Endothelial cell of umbilical vein (primary cell): Measurements from ENCODE around the gene TIMP1. TPM values are rescaled to one million over a fixed set of nuclear protein-coding genes. Genes with fewer than 3 reads are reported as not detected.

ENCODE experiments used
- BruUV-seq: library from RNA; stranded (reverse); fragments of 400-500 nt; replicated peaks from 2 replicates; lab custom pipeline; 2021; lab: Mats Ljungman, UMichigan
- CTCF ChIA-PET: fragments of 300-600, 350-600 bp; sonication (Branson Sonifier 250); formaldehyde crosslinking; loops from one replicate; lab custom pipeline; 2021; ENCODE audit warnings: antibody characterized with exemption, inconsistent platforms; lab: Charles Lee
- POLR2A ChIA-PET: fragments of 300-600, 350-600 bp; sonication (Branson Sonifier 250); formaldehyde crosslinking; loops from one replicate; lab custom pipeline; 2021; ENCODE audit warnings: antibody characterized with exemption, inconsistent platforms; lab: Charles Lee
- DNase-seq: peaks from one replicate; pipeline ENCODE4 v3.0.0-alpha.2; 2011; ENCODE audit warnings: low read depth, low spot score
- FAIRE-seq: peaks from 2 replicates; lab custom pipeline; 2011; peaks lifted over from hg19 to GRCh38; lab: Jason Lieb, UNC
- H2AFZ ChIP-seq: 2 replicates; pipeline ENCODE4 v1.6.0; 2012; ENCODE audit warnings: low read depth, low read length, control low read depth, inconsistent platforms
- H3K27ac ChIP-seq: 2 replicates; pipeline ENCODE4 v1.5.1; 2011; ENCODE audit warnings: low read depth, mild to moderate bottlenecking, control low read depth, low read length, moderate library complexity; ENCODE audit not compliant: insufficient read depth
- H3K27me3 ChIP-seq, 2 experiments: 2 replicates each; pipeline versions ENCODE4 v1.6.0 to v1.6.1; 2011; ENCODE audit warnings: low read length in 2 of 2, mixed read lengths in 1 of 2; ENCODE audit not compliant: control insufficient read depth in 2 of 2, insufficient read depth in 2 of 2
- H3K36me3 ChIP-seq, 2 experiments: 2 replicates in 1 of 2; 3 replicates in 1 of 2; pipeline ENCODE4 v1.5.1; 2011; ENCODE audit warnings: low read length in 2 of 2, mild to moderate bottlenecking in 1 of 2, moderate library complexity in 1 of 2; ENCODE audit not compliant: control insufficient read depth in 2 of 2, insufficient read depth in 2 of 2; ENCODE audit errors: extremely low read depth in 1 of 2
- H3K4me1 ChIP-seq: 3 replicates; pipeline ENCODE4 v1.5.1; 2011; ENCODE audit warnings: mild to moderate bottlenecking, low read length; ENCODE audit not compliant: control insufficient read depth, insufficient read depth; ENCODE audit errors: extremely low read depth
- H3K4me2 ChIP-seq: 2 replicates; pipeline ENCODE4 v1.6.1; 2011; ENCODE audit warnings: low read length, control low read depth, mixed read lengths; ENCODE audit not compliant: insufficient read depth
- H3K4me3 ChIP-seq, 3 experiments: fragments of 200-600 bp in 1 of 3; sonication (generic), shearing (Covaris generic) in 1 of 3; replicated peaks in 1 of 3; 2 replicates each; pipeline ENCODE4 v1.5.1; 2011 to 2016; ENCODE audit warnings: control low read depth in 3 of 3, low read length in 3 of 3, mild to moderate bottlenecking in 2 of 3, inconsistent platforms in 1 of 3, low read depth in 1 of 3, moderate library complexity in 1 of 3; ENCODE audit not compliant: insufficient read depth in 1 of 3
- H3K79me2 ChIP-seq: 2 replicates; pipeline ENCODE4 v1.6.0; 2012; ENCODE audit warnings: low read length, inconsistent platforms; ENCODE audit not compliant: control insufficient read depth, insufficient read depth
- H3K9ac ChIP-seq: replicated peaks from 2 replicates; pipeline ENCODE3; 2011; ENCODE audit warnings: low read length, control low read depth; ENCODE audit not compliant: insufficient read depth; ENCODE audit errors: extremely low read depth
- H3K9me1 ChIP-seq: replicated peaks from 3 replicates; pipeline ENCODE4 v1.6.0; 2011; ENCODE audit warnings: mild to moderate bottlenecking, low read length; ENCODE audit not compliant: control insufficient read depth, insufficient read depth; ENCODE audit errors: extremely low read depth
- H3K9me3 ChIP-seq: replicated peaks from 2 replicates; pipeline ENCODE4 v1.5.1; 2012; ENCODE audit warnings: low read length, inconsistent platforms; ENCODE audit not compliant: control insufficient read depth, insufficient read depth
- H4K20me1 ChIP-seq: replicated peaks from 2 replicates; pipeline ENCODE3; 2011; ENCODE audit warnings: mild to moderate bottlenecking, low read length; ENCODE audit not compliant: control insufficient read depth, insufficient read depth; ENCODE audit errors: extremely low read depth
- EZH2 ChIP-seq: IDR thresholded peaks from 2 replicates; pipeline ENCODE4 v1.6.1; 2012; ENCODE audit warnings: borderline replicate concordance, low read depth, mild to moderate bottlenecking, moderate library complexity, low read length, inconsistent platforms; ENCODE audit not compliant: severe bottlenecking
- FOS ChIP-seq: IDR thresholded peaks from 2 replicates; pipeline ENCODE4 v1.6.1; 2011; ENCODE audit warnings: mild to moderate bottlenecking, low read length, moderate library complexity, borderline replicate concordance; ENCODE audit not compliant: insufficient read depth
- GATA2 ChIP-seq: IDR thresholded peaks from 2 replicates; pipeline ENCODE4 v1.7.0; 2011; ENCODE audit warnings: low read depth, mild to moderate bottlenecking, moderate library complexity, mixed read lengths, low read length; ENCODE audit not compliant: insufficient read length, insufficient read depth
- JUN ChIP-seq: IDR thresholded peaks from 2 replicates; pipeline ENCODE4 v1.6.1; 2011; ENCODE audit warnings: borderline replicate concordance, low read depth; ENCODE audit not compliant: insufficient read length, insufficient read depth
- MYC ChIP-seq: IDR thresholded peaks from one replicate; pipeline ENCODE4 v1.6.1; 2011; ENCODE audit warnings: mild to moderate bottlenecking, low read depth, low read length
- POLR2A ChIP-seq: IDR thresholded peaks from 2 replicates; pipeline ENCODE4 v1.6.1; 2012; ENCODE audit warnings: low read depth, mild to moderate bottlenecking, control low read depth, low read length
- POLR2AphosphoS5 ChIP-seq: IDR thresholded peaks from 2 replicates; pipeline ENCODE4 v1.6.1; 2012; ENCODE audit warnings: low read depth, mild to moderate bottlenecking, control low read depth, low read length, moderate library complexity; ENCODE audit not compliant: insufficient read depth
- dilution Hi-C: fragments of 300-500 bp; cut with MboI; formaldehyde crosslinking; loops from one replicate; pipeline ENCODE4 v1.15.0; 2019; ENCODE audit warnings: low sequenced_read_pairs; ENCODE audit not compliant: extremely low pct_ligation_motif_present
- intact Hi-C: fragments of 100-400 bp; cut with micrococcal nuclease; formaldehyde crosslinking; loops from one replicate; pipeline ENCODE4 v1.10.0; 2022
- polyA plus RNA-seq, 4 experiments: library from polyadenylated mRNA; depleted of rRNA in 3 of 4; stranded (reverse) in 3 of 4; unstranded in 1 of 4; fragments of >200 nt; gene quantifications; 2 replicates each; pipeline versions ENCODE4 v1.2.1 to v1.2.3, GENCODE V29; 2011 to 2012; ENCODE audit warnings: missing spikeins in 1 of 4
- total RNA-seq: library from RNA; stranded (reverse); gene quantifications from 2 replicates; pipeline ENCODE4 v1.2.3, GENCODE V29; 2021
- TF ChIP-seq, protein P1 (sequence below): IDR thresholded peaks from 2 replicates; pipeline ENCODE4 v1.6.1; 2011; ENCODE audit not compliant: insufficient read depth, insufficient read length
- TF ChIP-seq, protein P2 (sequence below), 2 donors: IDR thresholded peaks; 1 replicate in 1 of 2; 2 replicates in 1 of 2; pipeline ENCODE4 v1.5.1; 2011; ENCODE audit warnings: low read length in 2 of 2, mild to moderate bottlenecking in 2 of 2, moderate library complexity in 2 of 2, control low read depth in 1 of 2, inconsistent platforms in 1 of 2, low read depth in 1 of 2; ENCODE audit not compliant: insufficient read depth in 1 of 2; ENCODE audit errors: extremely low read depth in 1 of 2

The TIMP1 gene
- total and polyA plus RNA-seq, 2 donors (not counting 3 experiments of a cell fraction or from before 2014, with no cell fraction given) = 124 to 277 TPM

DNA sequence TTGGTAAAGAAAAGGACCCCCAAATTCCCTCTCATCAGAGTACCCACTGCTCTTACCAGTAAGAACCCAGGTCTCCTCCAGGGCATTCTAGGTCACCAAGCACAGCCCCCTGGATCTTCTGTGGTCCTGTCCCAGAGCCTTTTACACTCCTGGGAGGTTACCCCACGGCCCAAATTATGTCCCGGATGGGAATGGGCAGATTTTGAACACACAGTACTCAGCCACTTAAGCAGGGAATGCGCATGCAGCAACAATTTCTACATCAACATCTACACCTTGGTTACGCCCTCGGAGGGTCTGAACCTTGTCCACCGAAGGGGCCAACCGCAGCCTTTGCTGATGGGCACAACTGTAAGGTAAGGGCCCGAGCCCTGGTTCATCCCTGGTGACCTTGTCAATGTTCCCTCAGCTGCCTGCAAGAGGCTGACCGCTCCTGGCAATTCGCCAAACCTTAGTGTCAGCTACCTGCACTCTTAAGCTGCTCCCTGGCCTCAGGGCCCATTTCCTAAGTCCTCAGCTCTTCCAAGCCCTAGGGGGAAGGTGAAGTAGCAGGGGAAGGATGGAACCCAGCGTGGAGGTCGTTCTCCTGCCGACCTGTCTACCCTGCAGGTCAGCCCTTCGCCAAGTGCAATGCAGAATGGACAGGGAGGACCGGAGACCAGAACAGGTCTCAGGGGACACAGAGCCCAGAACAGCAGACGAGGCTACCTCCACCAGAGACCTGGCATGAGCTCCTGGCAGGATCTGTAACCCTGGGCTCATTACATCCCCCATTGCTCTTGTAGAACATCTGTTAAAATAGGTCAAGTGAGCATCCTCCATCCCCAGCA lies 5.9 kb downstream of the TIMP1 start:
- ChIA-PET CTCF (no interaction called here), POLR2A (no interaction called here)
- Histone ChIP-seq H3K9me1 (no peaks in the 10 kb centered on the region), H3K27ac (no peak overlapping the region), H3K4me3 (no peak overlapping the region), H3K79me2 (peaks cover 3% of the 10 kb centered on the region), H3K9ac (no peak overlapping the region), H3K9me3 (no peaks in the 10 kb centered on the region), H3K36me3 (peaks cover 0 to 2% of the 10 kb centered on the region in 2 experiments), H2AFZ (no peak overlapping the region), H3K27me3 (no peaks in the 10 kb centered on the region), H3K4me1 (peaks cover 17% of the 10 kb centered on the region), H3K4me2 (no peak overlapping the region), H4K20me1 (no peaks in the 10 kb centered on the region)
- intact Hi-C loops = no loop called here
- BruUV-seq = no TSS peak
- FAIRE-seq (no peak), DNase-seq (no peak)
- TF ChIP-seq JUN (no peak), POLR2A (no peak)
- dilution Hi-C loops = no loop called here

DNA sequence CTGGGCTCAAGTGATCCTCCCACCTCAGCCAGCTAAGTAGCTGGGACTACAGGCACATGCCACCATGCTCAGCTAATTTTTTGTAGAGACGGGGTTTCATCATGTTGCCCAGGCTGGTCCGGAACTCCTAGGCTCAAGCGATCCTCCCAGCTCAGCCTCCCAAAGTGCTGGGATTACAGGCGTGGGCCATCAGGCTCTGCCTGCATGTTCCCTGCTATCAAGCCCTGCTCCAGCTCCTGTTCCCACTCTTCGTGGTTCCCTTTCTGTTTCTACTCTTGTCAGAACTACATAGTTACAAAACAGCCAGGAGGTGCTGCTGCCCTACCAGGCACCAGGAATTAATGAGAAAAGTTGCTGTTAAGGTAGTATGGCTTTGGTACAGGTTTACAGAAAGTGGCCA lies 8.7 kb downstream of the TIMP1 start:
- Histone ChIP-seq H4K20me1 (no peaks in the 10 kb centered on the region), H3K9me1 (no peaks in the 10 kb centered on the region), H2AFZ (no peak overlapping the region), H3K4me2 (no peak overlapping the region), H3K79me2 (no peaks in the 10 kb centered on the region), H3K36me3 (no peaks in the 10 kb centered on the region), H3K4me1 (no peaks in the 10 kb centered on the region), H3K27ac (no peak overlapping the region), H3K27me3 (no peaks in the 10 kb centered on the region), H3K9ac (no peak overlapping the region), H3K4me3 (no peak overlapping the region), H3K9me3 (no peaks in the 10 kb centered on the region)
- no peak for TF ChIP-seq MYC
- TF ChIP-seq, protein P1, sequence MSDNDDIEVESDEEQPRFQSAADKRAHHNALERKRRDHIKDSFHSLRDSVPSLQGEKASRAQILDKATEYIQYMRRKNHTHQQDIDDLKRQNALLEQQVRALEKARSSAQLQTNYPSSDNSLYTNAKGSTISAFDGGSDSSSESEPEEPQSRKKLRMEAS = no peak
- no peak for TF ChIP-seq JUN
- TF ChIP-seq, protein P2, sequence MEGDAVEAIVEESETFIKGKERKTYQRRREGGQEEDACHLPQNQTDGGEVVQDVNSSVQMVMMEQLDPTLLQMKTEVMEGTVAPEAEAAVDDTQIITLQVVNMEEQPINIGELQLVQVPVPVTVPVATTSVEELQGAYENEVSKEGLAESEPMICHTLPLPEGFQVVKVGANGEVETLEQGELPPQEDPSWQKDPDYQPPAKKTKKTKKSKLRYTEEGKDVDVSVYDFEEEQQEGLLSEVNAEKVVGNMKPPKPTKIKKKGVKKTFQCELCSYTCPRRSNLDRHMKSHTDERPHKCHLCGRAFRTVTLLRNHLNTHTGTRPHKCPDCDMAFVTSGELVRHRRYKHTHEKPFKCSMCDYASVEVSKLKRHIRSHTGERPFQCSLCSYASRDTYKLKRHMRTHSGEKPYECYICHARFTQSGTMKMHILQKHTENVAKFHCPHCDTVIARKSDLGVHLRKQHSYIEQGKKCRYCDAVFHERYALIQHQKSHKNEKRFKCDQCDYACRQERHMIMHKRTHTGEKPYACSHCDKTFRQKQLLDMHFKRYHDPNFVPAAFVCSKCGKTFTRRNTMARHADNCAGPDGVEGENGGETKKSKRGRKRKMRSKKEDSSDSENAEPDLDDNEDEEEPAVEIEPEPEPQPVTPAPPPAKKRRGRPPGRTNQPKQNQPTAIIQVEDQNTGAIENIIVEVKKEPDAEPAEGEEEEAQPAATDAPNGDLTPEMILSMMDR (IDR thresholded peaks at IDR 0.05; ENCODE audit: extremely low read depth in 1 of 2, insufficient read depth in 1 of 2, low read depth in 1 of 2, low read length in 2 of 2) = no peak
- no peak for TF ChIP-seq EZH2
- TF ChIP-seq GATA2 = no peak
- TF ChIP-seq POLR2AphosphoS5 = no peak
- TF ChIP-seq POLR2A = no peak
- TF ChIP-seq FOS = no peak
- POLR2A ChIA-PET = no interaction called here
- dilution Hi-C loops (no loop called here), intact Hi-C loops (no loop called here)
- CTCF ChIA-PET = no interaction called here
- FAIRE-seq (no peak), DNase-seq (no peak)
- BruUV-seq = no TSS peak
